HG02623 (cell line): ENCODE results near the gene KDELR3.

ENCODE experiments used
- ATAC-seq: cut with Tn5 transposase; IDR thresholded peaks from one replicate; pipeline ENCODE4 v1.9.1; 2021; ENCODE audit warnings: moderate library complexity; ENCODE audit not compliant: unreplicated experiment

The KDELR3 gene

DNA sequence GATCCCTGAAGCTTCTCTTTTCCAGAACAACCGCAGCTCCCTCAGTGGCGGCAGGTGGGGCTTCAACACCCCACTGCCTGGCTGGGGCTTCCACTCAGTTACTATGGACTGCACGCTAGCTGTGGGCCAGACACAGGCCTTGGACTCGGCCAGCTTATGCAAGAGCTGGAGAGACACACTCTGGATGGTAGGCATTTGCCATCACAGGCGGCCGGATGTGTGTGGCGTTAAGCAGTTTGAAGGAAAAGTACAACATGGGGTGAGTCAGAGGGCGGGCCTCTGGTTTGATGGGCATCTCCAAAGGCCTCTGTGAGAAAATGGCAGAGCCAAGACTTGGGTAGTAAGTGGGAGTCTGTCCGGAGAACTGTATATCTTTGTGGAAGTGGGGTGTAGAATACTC lies 30.5 kb upstream of the KDELR3 start:
- no peak for ATAC-seq

DNA sequence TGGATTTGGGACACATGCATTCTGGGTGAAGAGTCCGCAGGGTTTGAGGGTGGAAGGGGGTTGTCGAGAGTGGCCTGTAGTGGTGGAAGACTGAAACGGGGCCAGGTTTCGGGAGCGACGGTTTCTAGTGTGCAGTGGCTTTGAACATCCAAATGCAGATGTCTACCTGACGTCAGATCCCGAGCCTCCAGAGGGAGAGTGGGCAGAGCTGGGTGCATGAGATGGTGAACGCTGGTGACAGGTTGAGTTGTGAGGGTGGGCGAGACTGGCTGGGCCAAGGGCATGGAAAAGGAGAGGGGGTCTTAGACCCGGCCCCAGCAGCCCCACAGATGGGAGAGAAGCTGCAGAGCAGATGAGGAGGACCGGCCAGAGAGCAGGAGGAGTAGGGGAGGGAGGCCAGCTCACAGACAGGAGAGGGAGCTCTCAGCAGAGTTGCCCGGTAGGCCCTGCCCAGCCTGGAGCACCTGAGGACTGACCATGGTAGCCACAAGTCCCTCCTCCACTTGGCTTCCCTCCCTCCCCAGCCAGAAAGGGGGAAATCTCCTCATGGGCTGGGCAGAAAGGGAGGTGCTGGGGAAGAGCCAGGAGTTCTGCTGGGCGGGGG lies 27.0 kb upstream of the KDELR3 start:
- ATAC-seq, result no peak

- ATAC-seq, result no peak
These were observed 26.1 kb upstream of the KDELR3 start for GRCh38 chr22:38441620-38442287.

GRCh38 chr22:38442967-38443627 lies 24.8 kb upstream of the KDELR3 start:
- no peak for ATAC-seq

DNA sequence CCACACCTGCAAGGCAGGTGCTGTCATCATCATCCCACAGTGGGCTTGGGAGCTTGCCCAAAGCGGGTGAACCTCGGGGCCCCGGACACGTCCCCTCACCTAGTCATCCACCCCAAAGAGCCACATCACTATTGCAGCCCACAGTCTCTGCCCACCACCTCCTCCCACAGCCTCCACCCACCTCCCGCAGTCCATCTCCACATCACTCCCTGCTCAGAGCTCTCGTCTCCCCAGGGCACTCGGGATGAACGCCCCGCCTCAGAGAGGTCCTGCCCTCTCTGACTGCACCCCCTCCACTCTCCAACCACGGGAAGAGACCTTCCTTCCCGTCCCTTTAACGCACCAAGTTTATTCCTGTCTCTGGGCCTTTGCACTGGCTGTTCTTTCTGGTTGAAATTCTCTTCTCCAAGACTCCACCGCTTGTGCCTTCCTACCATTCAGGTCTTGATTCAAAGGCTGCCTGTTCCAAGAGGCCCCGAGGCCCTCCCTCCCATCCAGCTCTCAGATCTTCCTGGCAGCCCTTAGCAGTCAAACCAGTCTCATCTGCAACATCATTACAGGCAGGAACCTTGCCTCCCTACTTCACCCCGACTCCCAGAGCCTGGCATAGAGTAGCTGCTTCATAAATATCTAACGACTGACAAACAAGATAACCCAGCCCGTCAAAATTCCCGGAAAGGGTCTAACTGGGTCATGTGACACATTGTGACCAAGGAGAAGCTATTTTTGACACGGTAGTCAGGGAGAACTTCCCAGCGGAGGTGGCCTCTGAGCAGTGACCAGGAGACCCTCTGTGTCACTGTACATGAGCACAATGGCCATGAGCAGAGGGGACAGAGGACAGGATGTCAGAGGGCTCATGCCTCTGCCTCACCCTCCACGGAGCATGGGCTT lies 24.0 kb upstream of the KDELR3 start:
- ATAC-seq, result no peak

GRCh38 chr22:38444783-38445182 lies 23.1 kb upstream of the KDELR3 start:
- no peak for ATAC-seq

DNA sequence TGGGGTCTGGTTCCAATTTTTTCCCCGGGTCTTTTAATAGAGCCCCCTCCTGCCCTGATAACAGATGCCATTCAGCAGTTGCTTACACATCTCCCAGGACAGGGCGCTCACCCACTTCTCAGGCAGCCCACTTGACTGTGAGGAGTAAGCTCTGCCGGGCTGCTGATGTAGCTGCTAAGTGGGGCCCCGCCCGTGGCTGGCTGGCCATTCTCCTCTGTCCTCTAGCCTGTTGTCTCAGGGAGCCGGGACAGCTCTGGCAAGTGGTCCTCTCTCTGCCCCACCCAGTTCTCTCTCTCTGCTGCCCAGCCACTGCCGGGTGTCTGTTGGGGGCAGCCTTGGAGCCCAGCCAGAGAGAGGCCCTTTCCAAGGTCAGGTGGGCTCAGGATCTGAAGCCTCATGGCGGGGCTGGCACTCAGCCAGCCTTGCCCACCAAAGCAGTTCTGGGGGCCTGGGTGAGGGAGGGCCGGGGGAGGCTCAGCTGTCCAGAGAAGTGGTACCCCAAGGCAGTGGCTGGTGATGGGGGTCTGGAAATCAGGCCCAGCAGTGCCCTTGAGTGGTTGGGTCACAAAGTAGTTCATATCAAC lies 21.8 kb upstream of the KDELR3 start:
- no peak for ATAC-seq

DNA sequence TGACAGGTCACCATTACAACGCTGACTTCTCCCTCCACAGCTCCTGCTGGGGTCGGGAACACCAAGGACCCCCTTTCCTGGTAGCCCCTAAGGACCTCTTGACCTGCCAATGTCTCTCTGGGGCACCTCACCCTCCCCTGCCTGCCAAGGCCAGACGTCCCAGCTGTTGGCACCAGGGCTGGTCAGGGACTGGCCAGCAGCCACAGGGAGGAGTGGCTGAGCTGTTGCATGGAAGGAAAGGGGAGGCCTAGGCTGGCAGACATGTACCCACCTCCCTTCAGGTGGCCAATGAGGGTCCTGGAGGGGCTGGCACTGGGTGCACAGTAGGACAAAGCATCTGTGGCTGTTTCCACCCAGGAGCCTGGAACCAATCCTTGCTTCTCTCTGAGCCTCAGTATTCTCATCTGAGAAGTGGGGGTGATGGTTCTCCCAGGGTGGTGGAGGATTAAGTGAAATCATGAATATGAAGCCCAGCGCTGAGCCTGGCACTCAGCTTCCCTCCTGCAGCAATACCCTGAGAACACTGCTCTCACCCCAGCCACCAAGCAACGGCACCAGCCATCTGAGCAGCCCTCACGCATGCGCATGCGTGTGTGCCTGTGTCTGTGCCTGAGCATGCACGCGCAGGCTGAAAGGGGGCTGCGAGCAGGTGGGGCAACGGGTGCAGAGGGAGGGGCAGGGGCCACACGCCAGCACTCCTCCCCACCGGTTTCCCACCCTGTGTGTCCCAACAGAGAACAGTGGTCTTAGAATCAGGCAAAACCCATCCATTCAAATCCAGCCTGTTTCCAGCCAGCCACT lies 18.8 kb upstream of the KDELR3 start:
- ATAC-seq, result no peak

DNA sequence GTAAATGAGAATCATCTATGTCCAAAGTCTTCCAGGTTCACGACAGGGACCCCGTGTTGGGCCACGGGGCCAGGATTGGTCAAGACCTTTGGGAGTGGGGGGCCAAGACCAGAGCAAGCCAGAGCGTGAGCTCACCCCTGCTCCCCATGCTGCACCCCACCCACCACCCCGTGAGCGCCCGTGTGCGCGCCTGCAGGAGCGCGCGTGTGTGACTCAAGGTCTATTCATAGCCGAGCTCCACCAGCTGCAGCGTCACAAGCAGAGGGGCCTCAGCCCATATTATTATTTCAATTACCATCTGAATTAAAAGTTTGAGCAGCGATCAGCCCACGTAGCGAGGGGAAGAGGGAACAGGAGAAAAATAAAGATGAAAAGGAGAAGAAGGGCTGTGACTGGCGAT lies 18.1 kb upstream of the KDELR3 start:
- no peak for ATAC-seq

GRCh38 chr22:38450234-38450797 lies 17.6 kb upstream of the KDELR3 start:
- no peak for ATAC-seq

- ATAC-seq, result no peak
These were observed 16.5 kb upstream of the KDELR3 start for GRCh38 chr22:38451404-38451803.

DNA sequence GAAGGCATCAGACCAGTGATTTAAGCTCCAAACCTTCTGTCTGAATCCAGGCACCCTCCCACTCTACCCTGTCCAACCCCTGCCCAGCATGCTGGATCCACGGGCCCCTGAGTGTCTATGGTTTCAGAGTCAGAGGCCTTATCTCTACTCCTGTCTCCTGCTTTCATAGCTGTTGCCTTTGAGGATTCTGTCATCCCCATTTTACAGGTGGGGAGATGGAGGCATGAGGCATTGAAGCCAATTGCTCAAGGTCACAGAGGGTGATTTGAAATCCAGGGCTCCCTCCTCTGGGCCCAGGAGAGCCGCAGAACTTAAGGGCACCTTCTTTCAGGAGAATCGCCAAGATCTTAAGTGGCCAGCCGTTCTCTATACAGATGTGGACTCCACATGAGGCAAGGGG lies 16.0 kb upstream of the KDELR3 start:
- no peak for ATAC-seq

GRCh38 chr22:38452373-38453065 lies 15.4 kb upstream of the KDELR3 start:
- no peak for ATAC-seq

DNA sequence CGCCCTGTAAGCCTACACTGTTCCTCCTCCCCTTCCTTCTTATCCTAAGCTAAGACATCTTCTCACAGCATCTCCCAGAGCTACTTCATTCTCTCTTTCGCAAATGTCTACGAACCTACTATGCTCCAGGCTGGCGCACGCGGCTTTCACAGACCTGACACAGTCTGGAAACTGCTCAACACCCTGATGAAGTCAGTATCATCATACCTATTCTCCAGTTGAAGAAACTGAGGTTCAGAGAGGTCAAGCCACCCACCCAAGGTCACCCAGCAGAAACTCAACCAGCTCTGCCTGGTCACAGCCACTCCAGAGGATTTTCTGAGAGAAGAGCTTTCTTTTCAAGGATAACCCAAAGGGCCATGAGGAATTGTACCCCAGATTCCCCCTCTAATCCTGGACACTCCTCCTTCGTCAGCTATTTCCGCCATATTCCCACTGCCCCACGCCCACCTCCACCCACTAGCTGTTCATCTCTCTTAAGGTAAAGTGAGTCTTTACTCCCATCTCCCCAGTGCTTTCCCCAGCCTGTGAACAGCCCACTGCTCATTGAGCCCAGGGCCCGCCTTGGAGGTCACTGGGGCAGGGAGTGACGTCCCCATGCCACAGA lies 14.7 kb upstream of the KDELR3 start:
- ATAC-seq, result no peak

DNA sequence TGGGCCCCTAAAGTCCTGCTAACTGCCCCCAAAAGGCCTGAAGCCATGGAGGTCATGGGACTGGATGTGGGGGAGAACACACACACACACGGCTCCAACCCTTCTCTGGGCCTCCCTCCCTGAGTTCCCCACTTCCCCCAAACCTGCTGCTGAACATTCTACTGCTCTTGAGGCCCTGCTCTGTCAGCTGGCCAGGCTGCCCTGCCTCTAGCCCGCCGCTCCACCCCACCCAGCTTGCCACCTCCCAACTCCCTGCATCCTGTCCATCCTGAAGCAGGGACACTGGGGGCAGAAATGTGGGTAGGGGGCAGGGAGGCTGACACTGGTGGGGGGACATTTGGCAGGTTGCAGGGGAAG lies 13.9 kb upstream of the KDELR3 start:
- ATAC-seq, result no peak

- ATAC-seq, result no peak
These were observed 13.4 kb upstream of the KDELR3 start for GRCh38 chr22:38454353-38455075.

DNA sequence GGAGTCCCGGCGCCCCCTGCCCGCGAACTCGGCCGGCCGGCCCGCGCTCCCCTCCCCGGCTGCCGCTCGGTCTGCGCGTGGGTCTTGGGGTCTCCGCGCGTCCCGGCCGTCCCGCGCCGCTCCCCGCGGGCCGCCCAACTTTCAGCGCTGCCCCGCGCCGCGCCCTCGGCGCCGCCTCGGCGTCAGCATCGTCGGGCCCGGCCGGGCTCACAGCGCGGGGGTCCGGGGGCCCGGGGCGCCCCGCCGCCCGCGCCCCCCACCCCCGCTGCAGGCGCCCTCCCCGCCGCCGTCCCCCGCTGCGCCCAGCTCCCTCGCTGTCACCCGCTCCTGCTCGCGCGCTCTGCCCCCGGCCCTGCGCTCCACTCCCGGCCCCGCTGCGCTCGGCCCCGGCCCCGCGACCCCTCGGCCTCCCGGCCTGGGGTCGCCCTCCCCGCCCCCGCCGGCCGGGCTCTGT lies 12.8 kb upstream of the KDELR3 start, which contains the start of gene KCNJ4:
Gene KCNJ4 (minus strand): TSS at position 124 of the 454 bp plus-strand sequence. CDS start 27,067 bp downstream, outside the sequence.
- no peak for ATAC-seq
